Measurements from ENCODE around the gene STK40. TPM values are rescaled to one million over a fixed set of nuclear protein-coding genes. Genes with fewer than 3 reads are reported as not detected.

Gene STK40
- total RNA-seq, 2 experiments from 2014 or later: 43.8 to 83.9 TPM

GRCh38 chr1:36305915-36306209 lies 79.9 kb downstream of the STK40 start:
- Histone ChIP-seq H3K79me2 (ENCODE audit: insufficient read depth, low read depth, low read length) (no peaks in the 10 kb centered on the region), H3K9me3 (ENCODE audit: low read length) (no peaks in the 10 kb centered on the region), H2AFZ (ENCODE audit: low read length) (no peak overlapping the region), H3K4me1 (ENCODE audit: insufficient read depth, low read length, poor library complexity, severe bottlenecking) (peaks cover 25% of the 10 kb centered on the region), H3K36me3 (ENCODE audit: insufficient read depth, low read length) (peaks cover 52% of the 10 kb centered on the region), H4K20me1 (ENCODE audit: insufficient read depth, low read length) (no peaks in the 10 kb centered on the region), H3K4me2 (ENCODE audit: low read length) (peak overlapping the region; percentile 68), H3K4me3 (ENCODE audit: low read depth, low read length, poor library complexity, severe bottlenecking) (peak overlapping the region; percentile 65), H3K27ac (ENCODE audit: low read depth, low read length, poor library complexity, severe bottlenecking) (peak overlapping the region; percentile 29), H3K9me2 (ENCODE audit: insufficient read depth, low read length) (no peaks in the 10 kb centered on the region)
- intact Hi-C loops (cut with micrococcal nuclease; ENCODE audit: unreplicated experiment): loop anchor here (2.0 to 5.0 kb wide), 2 partner anchors 43 to 159 kb away; partner anchors contain the start of gene TRAPPC3
- no peak for TF ChIP-seq EZH2phosphoT487 (IDR thresholded peaks at IDR 0.05; ENCODE audit: borderline replicate concordance, low read depth, low read length)
- no peak for TF ChIP-seq CTCF (conservative IDR thresholded peaks at IDR 0.05; ENCODE audit: low read length)
- BruUV-seq (replicated peaks): no TSS peak
- no peak for DNase-seq (ENCODE audit: low spot score)
- CTCF ChIA-PET (ENCODE audit: unreplicated experiment): no interaction called here
- POLR2A ChIA-PET: interaction anchor here (0.5 to 2.0 kb wide), 2 partner anchors 58 to 145 kb away, joined by 4 to 5 read pairs; no protein-coding TSS in a partner anchor

GRCh38 chr1:36304970-36305914 lies 80.5 kb downstream of the STK40 start:
- Histone ChIP-seq H3K4me2 (ENCODE audit: low read length) (no peak overlapping the region), H4K20me1 (ENCODE audit: insufficient read depth, low read length) (no peaks in the 10 kb centered on the region), H3K79me2 (ENCODE audit: insufficient read depth, low read depth, low read length) (no peaks in the 10 kb centered on the region), H3K27ac (ENCODE audit: low read depth, low read length, poor library complexity, severe bottlenecking) (no peak overlapping the region), H3K9me3 (ENCODE audit: low read length) (no peaks in the 10 kb centered on the region), H3K36me3 (ENCODE audit: insufficient read depth, low read length) (peaks cover 58% of the 10 kb centered on the region), H3K4me1 (ENCODE audit: insufficient read depth, low read length, poor library complexity, severe bottlenecking) (peaks cover 25% of the 10 kb centered on the region), H3K9me2 (ENCODE audit: insufficient read depth, low read length) (no peaks in the 10 kb centered on the region), H3K4me3 (ENCODE audit: low read depth, low read length, poor library complexity, severe bottlenecking) (no peak overlapping the region), H2AFZ (ENCODE audit: low read length) (no peak overlapping the region)
- DNase-seq (ENCODE audit: low spot score): no peak
- BruUV-seq (replicated peaks): no TSS peak
- intact Hi-C loops (cut with micrococcal nuclease; ENCODE audit: unreplicated experiment): loop anchor here (5.0 kb wide), 1 partner anchor 158 kb away; the partner anchor contains the start of gene TRAPPC3
- CTCF ChIA-PET (ENCODE audit: unreplicated experiment): no interaction called here
- POLR2A ChIA-PET: interaction anchor here (0.5 to 2.0 kb wide), 2 partner anchors 57 to 144 kb away, joined by 4 to 5 read pairs; no protein-coding TSS in a partner anchor
- no peak for TF ChIP-seq CTCF (conservative IDR thresholded peaks at IDR 0.05; ENCODE audit: low read length)
- no peak for TF ChIP-seq EZH2phosphoT487 (IDR thresholded peaks at IDR 0.05; ENCODE audit: borderline replicate concordance, low read depth, low read length)

GRCh38 chr1:36304521-36304920 lies 81.2 kb downstream of the STK40 start:
- Histone ChIP-seq H3K9me3 (ENCODE audit: low read length) (no peaks in the 10 kb centered on the region), H3K79me2 (ENCODE audit: insufficient read depth, low read depth, low read length) (no peaks in the 10 kb centered on the region), H3K36me3 (ENCODE audit: insufficient read depth, low read length) (peaks cover 63% of the 10 kb centered on the region), H4K20me1 (ENCODE audit: insufficient read depth, low read length) (no peaks in the 10 kb centered on the region), H3K4me1 (ENCODE audit: insufficient read depth, low read length, poor library complexity, severe bottlenecking) (peaks cover 25% of the 10 kb centered on the region), H3K4me3 (ENCODE audit: low read depth, low read length, poor library complexity, severe bottlenecking) (no peak overlapping the region), H3K27ac (ENCODE audit: low read depth, low read length, poor library complexity, severe bottlenecking) (no peak overlapping the region), H3K9me2 (ENCODE audit: insufficient read depth, low read length) (no peaks in the 10 kb centered on the region), H2AFZ (ENCODE audit: low read length) (no peak overlapping the region), H3K4me2 (ENCODE audit: low read length) (no peak overlapping the region)
- DNase-seq (ENCODE audit: low spot score): no peak
- intact Hi-C loops (cut with micrococcal nuclease; ENCODE audit: unreplicated experiment): no loop called here
- TF ChIP-seq CTCF (conservative IDR thresholded peaks at IDR 0.05; ENCODE audit: low read length) (no peak), EZH2phosphoT487 (IDR thresholded peaks at IDR 0.05; ENCODE audit: borderline replicate concordance, low read depth, low read length) (no peak)
- ChIA-PET CTCF (ENCODE audit: unreplicated experiment) (no interaction called here), POLR2A (no interaction called here)
- TSS peak; percentile 93 for BruUV-seq (replicated peaks)

Data from OCI-LY7 (cell line).